ENCODE measurements around the gene PDE4D. TPM values are rescaled to one million over a fixed set of nuclear protein-coding genes. Genes with fewer than 3 reads are reported as not detected.

PDE4D gene
- total RNA-seq, 1 experiment from 2014 or later = 2.4 TPM

GRCh38 chr5:59471463-59471862 lies 422.1 kb downstream of the PDE4D start:
- Histone ChIP-seq H3K36me3 (ENCODE audit: control insufficient read depth, insufficient read depth, low read length) (no peaks in the 10 kb centered on the region), H3K27me3 (ENCODE audit: control insufficient read depth, insufficient read depth, low read length) (no peaks in the 10 kb centered on the region), H3K9me3 (ENCODE audit: control insufficient read depth, insufficient read depth, low read depth, low read length) (no peaks in the 10 kb centered on the region), H3K27ac (ENCODE audit: low read length) (no peak overlapping the region), H3K4me3 (ENCODE audit: low read depth in 2 of 2, low read length in 2 of 2) (no peak overlapping the region), H3K4me1 (ENCODE audit: control insufficient read depth, insufficient read depth, low read length) (no peaks in the 10 kb centered on the region)
- ATAC-seq (no peak), DNase-seq (ENCODE audit: low read depth, low spot score) (no peak)
- ChIA-PET CTCF (no interaction called here), POLR2A (no interaction called here)
- no TSS peak for BruUV-seq (replicated peaks)
- in situ Hi-C loops (cut with HindIII; ENCODE audit: low pct_unique_long_range_greater_than_20kb, low sequenced_read_pairs) (no loop called here), intact Hi-C loops (cut with micrococcal nuclease; ENCODE audit: unreplicated experiment) (no loop called here)
- TF ChIP-seq, protein P1, sequence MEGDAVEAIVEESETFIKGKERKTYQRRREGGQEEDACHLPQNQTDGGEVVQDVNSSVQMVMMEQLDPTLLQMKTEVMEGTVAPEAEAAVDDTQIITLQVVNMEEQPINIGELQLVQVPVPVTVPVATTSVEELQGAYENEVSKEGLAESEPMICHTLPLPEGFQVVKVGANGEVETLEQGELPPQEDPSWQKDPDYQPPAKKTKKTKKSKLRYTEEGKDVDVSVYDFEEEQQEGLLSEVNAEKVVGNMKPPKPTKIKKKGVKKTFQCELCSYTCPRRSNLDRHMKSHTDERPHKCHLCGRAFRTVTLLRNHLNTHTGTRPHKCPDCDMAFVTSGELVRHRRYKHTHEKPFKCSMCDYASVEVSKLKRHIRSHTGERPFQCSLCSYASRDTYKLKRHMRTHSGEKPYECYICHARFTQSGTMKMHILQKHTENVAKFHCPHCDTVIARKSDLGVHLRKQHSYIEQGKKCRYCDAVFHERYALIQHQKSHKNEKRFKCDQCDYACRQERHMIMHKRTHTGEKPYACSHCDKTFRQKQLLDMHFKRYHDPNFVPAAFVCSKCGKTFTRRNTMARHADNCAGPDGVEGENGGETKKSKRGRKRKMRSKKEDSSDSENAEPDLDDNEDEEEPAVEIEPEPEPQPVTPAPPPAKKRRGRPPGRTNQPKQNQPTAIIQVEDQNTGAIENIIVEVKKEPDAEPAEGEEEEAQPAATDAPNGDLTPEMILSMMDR (IDR thresholded peaks at IDR 0.05) = no peak
- TF ChIP-seq REST (IDR thresholded peaks at IDR 0.05; ENCODE audit: insufficient read depth in 1 of 2, low read depth in 2 of 2, low read length in 1 of 2) (no peak), SIN3A (IDR thresholded peaks at IDR 0.05; ENCODE audit: borderline replicate concordance, insufficient read depth, low read depth, low read length) (no peak), POLR2AphosphoS5 (IDR thresholded peaks at IDR 0.05; ENCODE audit: low read depth, low read length) (no peak), TCF7L2 (IDR thresholded peaks at IDR 0.05; ENCODE audit: low read depth, low read length) (no peak)

GRCh38 chr5:59467969-59468368 lies 425.6 kb downstream of the PDE4D start:
- Histone ChIP-seq H3K4me3 (ENCODE audit: low read depth in 2 of 2, low read length in 2 of 2) (no peak overlapping the region), H3K9me3 (ENCODE audit: control insufficient read depth, insufficient read depth, low read depth, low read length) (no peaks in the 10 kb centered on the region), H3K4me1 (ENCODE audit: control insufficient read depth, insufficient read depth, low read length) (no peaks in the 10 kb centered on the region), H3K36me3 (ENCODE audit: control insufficient read depth, insufficient read depth, low read length) (no peaks in the 10 kb centered on the region), H3K27ac (ENCODE audit: low read length) (no peak overlapping the region), H3K27me3 (ENCODE audit: control insufficient read depth, insufficient read depth, low read length) (no peaks in the 10 kb centered on the region)
- no peak for DNase-seq (ENCODE audit: low read depth, low spot score)
- in situ Hi-C loops (cut with HindIII; ENCODE audit: low pct_unique_long_range_greater_than_20kb, low sequenced_read_pairs) (no loop called here), intact Hi-C loops (cut with micrococcal nuclease; ENCODE audit: unreplicated experiment) (no loop called here)
- BruUV-seq (replicated peaks) = no TSS peak
- ATAC-seq = no peak
- ChIA-PET CTCF (no interaction called here), POLR2A (no interaction called here)
- TF ChIP-seq REST (IDR thresholded peaks at IDR 0.05; ENCODE audit: insufficient read depth in 1 of 2, low read depth in 2 of 2, low read length in 1 of 2) = no peak
- no peak for TF ChIP-seq TCF7L2 (IDR thresholded peaks at IDR 0.05; ENCODE audit: low read depth, low read length)
- TF ChIP-seq, protein P1 (IDR thresholded peaks at IDR 0.05) = no peak
- TF ChIP-seq POLR2AphosphoS5 (IDR thresholded peaks at IDR 0.05; ENCODE audit: low read depth, low read length) = no peak
- TF ChIP-seq SIN3A (IDR thresholded peaks at IDR 0.05; ENCODE audit: borderline replicate concordance, insufficient read depth, low read depth, low read length) = no peak
